HL-60/S4 treated with retinoic acid at 250 ng/mL for 4 days and 3 days (cell line): ENCODE measurements around the gene METAP1D.

ENCODE experiments used
- in situ Hi-C: fragments of 300-500 bp; cut with MboI; formaldehyde crosslinking; loops from 2 replicates; pipeline ENCODE4 v1.7.0; 2022; ENCODE audit warnings: low sequenced_read_pairs

The METAP1D gene

DNA sequence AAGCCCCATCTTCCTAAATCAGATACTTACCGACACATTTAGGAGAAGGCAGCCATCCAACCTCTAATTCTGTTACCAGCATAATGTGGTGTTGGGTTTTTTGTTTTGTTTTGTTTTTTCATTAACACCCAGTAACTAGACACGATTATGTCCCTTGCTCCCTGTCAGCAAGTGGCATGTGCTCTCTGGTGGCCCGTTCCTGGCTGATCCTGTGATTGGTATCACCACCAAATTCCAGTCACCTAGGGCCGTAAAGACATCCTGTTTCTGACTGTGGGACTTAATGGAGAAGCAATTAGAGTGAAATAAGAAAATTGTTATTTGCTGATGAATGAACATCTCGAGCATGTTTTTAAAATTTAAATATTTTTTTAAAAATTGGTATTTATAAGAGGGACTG is 79.7 kb downstream of the METAP1D start:
- in situ Hi-C loops = no loop called here

DNA sequence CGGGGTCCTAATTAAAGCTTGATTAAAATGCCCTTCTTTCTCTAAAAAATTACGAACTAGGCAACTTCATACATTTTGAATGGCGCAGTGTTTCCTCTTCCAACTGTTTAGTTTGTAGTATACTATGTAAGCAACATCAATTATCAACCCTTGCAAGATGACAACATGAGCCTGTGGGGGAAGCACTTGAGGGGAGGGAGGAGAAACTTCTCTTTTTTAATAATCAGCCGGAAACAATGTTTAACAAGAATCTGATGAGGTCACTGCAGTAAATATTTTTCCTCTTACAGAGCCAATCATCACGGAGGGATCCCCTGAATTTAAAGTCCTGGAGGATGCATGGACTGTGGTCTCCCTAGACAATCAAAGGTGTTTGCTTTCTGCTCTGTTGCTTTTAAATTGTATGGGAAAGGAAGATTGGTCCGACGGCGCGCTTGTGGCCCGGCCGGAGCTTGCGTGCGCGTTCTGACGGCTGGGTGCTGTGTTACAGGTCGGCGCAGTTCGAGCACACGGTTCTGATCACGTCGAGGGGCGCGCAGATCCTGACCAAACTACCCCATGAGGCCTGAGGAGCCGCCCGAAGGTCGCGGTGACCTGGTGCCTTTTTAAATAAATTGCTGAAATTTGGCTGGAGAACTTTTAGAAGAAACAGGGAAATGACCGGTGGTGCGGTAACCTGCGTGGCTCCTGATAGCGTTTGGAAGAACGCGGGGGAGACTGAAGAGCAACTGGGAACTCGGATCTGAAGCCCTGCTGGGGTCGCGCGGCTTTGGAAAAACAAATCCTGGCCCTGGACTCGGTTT is 80.3 kb downstream of the METAP1D start:
- in situ Hi-C loops = no loop called here

DNA sequence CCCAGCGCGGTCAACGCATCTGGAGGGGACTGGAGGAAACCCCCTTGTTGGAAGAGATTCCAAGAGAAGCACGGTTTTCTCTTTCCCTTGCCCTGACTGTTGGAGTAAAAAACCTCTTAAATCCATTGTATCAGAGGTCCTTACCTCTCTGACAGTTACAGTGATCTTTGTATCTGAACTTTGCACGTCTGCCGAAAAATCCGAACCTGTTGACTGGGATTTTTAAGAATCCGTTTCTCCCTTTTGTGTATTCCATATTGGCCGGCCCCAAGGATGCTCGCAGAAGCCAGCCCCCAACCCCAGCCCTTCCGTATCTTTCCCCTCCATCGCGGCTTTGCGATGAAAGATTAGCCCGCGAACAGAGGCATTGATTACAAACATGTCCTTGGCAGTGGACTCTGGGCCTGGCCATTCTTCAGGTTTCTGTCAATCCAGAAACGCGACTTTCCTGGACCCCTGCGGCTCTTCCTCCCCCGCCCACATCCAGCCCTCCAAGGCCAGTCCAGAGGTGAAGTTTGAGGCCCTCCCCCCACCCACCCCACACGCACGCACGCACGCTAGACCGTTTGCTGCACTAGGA is 81.0 kb downstream of the METAP1D start:
- in situ Hi-C loops = no loop called here

- in situ Hi-C loops = no loop called here
Measured at GRCh38 chr2:172081221-172082022, 81.7 kb downstream of the METAP1D start.

DNA sequence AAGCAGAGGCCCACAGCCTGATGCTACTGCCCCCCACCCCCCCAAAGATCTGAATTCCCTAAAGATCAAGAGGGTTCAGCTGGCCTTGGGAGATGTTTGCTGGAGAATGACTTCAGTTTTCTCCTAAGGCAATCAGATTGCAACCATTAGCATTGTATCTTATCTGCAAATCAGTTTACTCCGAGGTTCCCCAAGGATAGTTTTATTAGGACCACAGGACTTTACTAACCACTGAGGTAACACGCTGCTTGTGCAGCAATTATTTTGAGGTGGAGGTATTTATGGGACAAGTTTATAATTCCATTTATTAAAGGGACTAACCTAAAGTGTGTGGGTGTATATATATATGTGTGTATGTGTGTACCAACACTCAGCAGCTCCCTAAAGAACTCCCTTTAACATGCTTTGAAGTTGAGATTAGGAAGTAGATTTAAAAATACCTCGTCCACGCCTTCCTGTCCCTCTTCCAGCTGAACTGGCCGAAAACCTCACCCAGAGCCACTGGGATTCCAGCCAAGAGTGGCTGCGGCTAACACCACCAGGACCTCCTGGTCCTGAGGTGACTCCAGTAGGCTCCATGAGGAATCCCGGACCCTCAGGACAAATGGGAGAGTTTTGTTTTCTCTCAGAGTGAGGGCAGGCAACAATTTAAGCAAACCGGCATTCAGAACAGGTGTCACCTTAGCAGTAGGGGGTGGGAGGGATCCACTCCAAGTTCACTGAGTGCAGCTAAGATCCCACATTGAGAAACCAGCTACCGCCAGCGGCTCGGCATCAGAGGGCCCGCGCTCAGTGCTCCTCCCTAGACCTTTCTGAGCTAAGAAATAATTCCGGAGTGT is 82.6 kb downstream of the METAP1D start:
- in situ Hi-C loops = no loop called here

DNA sequence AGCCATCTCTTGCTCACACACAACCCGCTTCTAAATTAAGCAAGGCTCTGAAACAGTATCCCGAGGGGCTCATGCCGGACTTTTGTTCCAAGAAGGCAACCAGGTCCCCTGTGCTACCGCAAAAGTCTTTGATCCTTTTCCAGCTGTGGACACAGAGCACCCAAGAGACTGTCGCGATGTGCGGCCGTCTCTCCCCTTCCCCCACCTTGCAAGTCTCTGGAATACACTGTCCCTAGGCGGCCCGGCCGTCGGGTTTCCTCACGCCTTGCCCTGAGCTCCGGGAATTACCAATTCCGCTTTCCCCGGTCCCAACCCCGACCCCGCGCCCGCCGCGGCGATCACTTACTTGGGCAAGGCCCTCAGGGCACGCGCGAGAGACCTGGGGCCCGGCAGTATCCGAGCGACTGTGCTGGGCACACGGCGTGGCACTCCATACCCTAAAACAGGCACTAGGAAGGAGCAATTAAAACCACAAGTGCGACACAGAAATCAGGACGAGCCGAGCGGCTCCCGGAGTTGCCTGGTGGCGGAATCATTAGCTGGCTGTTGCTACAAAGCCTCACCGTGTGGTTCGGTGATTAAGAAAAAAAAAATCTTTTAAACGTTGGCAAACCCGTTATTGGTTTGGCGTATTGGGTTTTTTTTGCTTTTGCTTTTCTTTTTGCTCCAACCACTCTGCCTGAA is 83.3 kb downstream of the METAP1D start:
- in situ Hi-C loops = no loop called here

DNA sequence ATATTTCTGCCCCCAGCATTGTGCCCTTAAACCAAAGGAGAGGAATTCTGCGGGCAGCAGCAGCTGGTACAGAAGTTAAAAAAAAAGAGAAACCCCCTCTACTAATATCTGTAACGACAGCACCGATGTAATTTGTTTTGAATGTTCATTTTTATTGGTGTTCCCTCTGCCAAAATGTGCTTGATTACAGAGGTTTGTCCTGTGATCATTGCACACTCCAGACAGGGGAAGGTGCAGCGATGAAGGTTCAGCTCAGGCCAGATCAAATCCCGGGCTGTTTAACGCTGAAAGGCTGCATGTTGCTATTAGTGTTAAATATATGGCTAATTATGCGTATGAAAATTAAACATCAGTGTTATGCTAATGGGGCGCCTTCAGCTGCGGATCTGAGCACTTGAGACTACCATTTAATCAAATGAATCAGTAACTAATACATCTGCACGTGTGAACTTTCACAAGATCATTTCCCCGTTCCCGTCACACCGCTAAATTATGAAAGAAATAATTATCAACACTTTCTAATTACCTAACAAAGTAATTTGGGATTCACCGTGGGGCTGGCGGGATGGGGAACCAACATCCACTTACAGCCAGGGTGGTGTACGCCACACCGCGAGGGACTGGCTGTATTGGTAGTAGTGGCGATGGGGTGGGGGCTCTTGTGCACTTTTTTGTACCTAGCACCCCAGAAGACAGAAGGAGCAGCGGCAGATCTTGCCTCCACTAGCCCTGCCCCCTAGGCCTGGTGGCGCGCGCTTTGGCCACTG is 84.1 kb downstream of the METAP1D start:
- in situ Hi-C loops = no loop called here

GRCh38 chr2:172084395-172084644 is 84.6 kb downstream of the METAP1D start:
- in situ Hi-C loops = no loop called here

- in situ Hi-C loops = no loop called here
Measured at GRCh38 chr2:172084645-172085459, 85.1 kb downstream of the METAP1D start.

- in situ Hi-C loops = no loop called here
Measured at GRCh38 chr2:172085460-172086159, 85.9 kb downstream of the METAP1D start, which contains the start of gene DLX1. Gene DLX1 (plus strand): TSS chr2:172085507. CDS start chr2:172085678, 171 bp downstream.

DNA sequence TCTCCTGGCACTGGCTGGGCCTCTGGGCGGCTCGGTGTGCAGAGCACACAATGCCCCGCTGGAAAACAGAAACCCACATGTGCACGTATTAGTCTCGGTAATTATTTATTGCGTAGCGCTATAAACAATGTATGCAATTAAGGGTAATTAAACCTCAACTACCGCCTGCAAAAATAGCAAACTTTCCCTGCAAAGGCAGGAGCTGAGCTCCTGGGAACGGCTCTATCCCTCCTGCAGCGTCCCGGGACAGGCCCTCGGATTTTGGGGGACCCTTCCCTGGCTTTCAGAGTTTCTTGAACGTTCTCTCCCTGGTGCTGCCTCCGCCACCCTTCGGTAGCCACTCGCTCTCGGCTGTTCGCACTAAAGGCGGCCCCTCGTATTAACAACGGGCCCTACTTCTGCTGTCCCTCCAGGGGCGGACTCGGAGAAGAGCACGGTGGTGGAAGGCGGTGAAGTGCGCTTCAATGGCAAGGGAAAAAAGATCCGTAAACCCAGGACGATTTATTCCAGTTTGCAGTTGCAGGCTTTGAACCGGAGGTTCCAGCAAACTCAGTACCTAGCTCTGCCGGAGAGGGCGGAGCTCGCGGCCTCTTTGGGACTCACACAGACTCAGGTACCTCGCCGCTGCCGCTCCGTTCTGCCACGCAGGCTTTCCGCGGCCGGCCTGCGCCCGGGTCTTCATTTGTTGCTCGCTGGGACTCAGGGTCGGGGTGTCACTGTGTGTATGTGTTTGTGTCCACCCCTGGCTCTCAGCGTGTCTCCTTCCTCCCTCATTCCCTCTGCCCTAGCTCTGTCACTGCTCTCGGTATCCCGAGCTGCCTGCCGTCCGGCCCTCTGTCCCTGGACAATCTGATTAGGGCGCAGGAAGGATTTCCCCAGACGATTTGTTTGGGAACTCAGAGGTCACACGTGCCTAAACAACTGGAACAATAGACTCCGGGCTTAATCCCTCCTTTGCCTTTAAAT is 86.8 kb downstream of the METAP1D start:
- in situ Hi-C loops = no loop called here

DNA sequence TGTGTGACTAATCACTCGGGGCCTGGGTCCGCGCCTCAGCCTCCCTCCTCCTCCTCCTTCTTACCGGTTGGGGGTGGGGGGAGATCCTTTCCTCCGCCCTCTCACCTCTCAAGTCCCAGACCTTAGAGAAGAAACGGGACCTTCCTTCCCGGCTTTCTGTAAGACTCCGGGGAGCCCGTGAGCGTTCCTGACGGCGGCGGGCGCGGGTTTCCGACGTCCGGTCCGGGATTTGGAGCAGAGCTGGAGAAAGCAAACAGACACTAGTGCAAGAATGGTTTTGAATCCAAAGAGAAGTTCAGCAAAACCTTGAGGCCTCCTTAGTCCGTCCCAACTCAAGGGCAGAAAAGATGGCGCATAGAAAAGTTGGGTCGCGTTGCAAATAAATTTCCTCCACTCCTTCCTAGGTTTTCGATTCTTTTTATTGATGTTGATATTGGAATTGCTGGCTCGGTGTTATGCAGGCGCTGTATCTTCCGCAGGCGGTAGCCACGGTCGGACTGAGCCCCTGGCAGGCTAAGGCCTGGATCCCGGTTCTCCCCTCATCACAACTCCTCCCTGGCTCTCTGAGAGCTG is 87.5 kb downstream of the METAP1D start:
- in situ Hi-C loops = no loop called here

GRCh38 chr2:172087780-172088244 is 88.1 kb downstream of the METAP1D start:
- in situ Hi-C loops = no loop called here

DNA sequence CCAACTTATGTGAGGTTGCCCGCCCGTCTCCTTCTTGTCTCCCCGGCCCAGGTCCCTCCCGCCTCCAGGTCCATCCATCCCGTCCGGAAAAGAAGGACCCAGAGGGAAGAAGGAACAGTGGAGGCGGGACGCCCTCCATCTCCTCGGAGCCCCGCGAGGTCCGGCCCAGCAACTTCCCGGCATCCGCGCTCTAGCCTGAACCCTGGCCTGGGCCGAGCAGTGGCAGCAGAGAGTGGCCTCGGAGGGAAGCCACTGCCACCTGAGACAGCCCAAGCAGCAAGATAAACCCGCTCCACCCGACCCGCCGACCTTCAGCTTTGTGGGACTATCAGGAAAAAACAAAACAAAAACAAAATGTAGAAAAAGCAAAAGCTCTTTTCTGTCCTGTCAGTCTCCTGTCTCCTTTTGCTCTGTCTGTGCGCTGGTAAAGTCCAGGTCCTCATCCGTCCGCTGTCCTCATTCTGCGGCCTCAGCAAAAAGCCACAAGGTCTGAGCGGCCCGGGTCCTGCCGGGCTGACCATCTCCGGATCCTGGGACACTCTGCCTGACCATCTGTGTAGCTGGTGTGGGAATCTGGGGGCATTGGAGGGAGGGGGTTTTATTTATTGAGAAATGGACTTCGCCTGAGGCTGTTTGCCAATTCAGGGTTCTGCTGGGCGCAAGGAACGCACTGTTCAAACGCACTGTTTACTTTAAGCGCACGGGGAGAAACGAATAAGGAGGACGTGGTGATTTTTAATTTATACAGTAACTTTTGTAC is 88.7 kb downstream of the METAP1D start:
- in situ Hi-C loops = no loop called here

- in situ Hi-C loops = no loop called here
Measured at GRCh38 chr2:172089005-172089504, 89.3 kb downstream of the METAP1D start.

GRCh38 chr2:172089633-172090032 is 89.9 kb downstream of the METAP1D start:
- in situ Hi-C loops = no loop called here
